ENCODE measurements around the gene TARDBP. TPM values are rescaled to one million over a fixed set of nuclear protein-coding genes. Genes with fewer than 3 reads are reported as not detected.
A peak's percentile ranks its signal among the peaks of the same experiment; 100 is the strongest.

TARDBP gene
- total and polyA plus RNA-seq, 9 of the 15 experiments (the other 6 are each of a cell fraction or from before 2014, with no cell fraction given) = 122 to 515 (median 243) TPM

- intact Hi-C loops (cut with micrococcal nuclease) = loop anchor here (10.0 kb wide), 2 partner anchors 303 to 693 kb away; no protein-coding TSS in a partner anchor
- Histone ChIP-seq H3K36me3 (ENCODE audit: control insufficient read depth, insufficient read depth, low read length) (peaks cover 7% of the 10 kb centered on the region; the same call in 1 of the 3 replicates), H3K9me1 (ENCODE audit: control insufficient read depth, insufficient read depth, low read length) (no peaks in the 10 kb centered on the region), H3K4me2 (ENCODE audit: insufficient read depth, low read length) (no peak overlapping the region), H4K20me1 (replicated peaks; ENCODE audit: control insufficient read depth, insufficient read depth, low read length) (no peaks in the 10 kb centered on the region), H3K9ac (ENCODE audit: insufficient read depth in 1 of 2, low read depth in 2 of 2, low read length in 2 of 2) (no peak overlapping the region), H3K79me2 (ENCODE audit: control insufficient read depth, insufficient read depth, low read length) (no peaks in the 10 kb centered on the region), H3K4me1 (replicated peaks in 1 of 2; ENCODE audit: control insufficient read depth in 2 of 2, insufficient read depth in 2 of 2, low read length in 2 of 2) (no peaks in the 10 kb centered on the region), H2AFZ (ENCODE audit: low read depth, low read length) (no peak overlapping the region), H3K4me3 (no peak overlapping the region), H3K27ac (ENCODE audit: extremely low read depth, low read depth, low read length) (no peak overlapping the region), H3K9me3 (replicated peaks; ENCODE audit: control insufficient read depth, insufficient read depth, low read depth, low read length) (no peaks in the 10 kb centered on the region), H3K27me3 (ENCODE audit: control insufficient read depth in 2 of 2, insufficient read depth in 2 of 2, low read length in 2 of 2) (peaks cover 8 to 17% of the 10 kb centered on the region in 2 experiments)
- ChIA-PET POLR2A (interaction anchor here (0.6 to 2.6 kb wide), 6 partner anchors 10 to 632 kb away, joined by 3 to 17 read pairs (median 4); partner anchors contain the start of gene FBXO6), CTCF (ENCODE audit: low intra/inter-chr PET ratio) (no interaction called here)
- in situ Hi-C loops (cut with MboI) = loop anchor here (5.0 kb wide), 1 partner anchor 606 kb away; no protein-coding TSS in a partner anchor
- WGBS (ENCODE audit: insufficient coverage, low coverage, missing lambda C conversion rate) = 49% methylated on average over 10 of the region's 10 CpGs
- no peak for FAIRE-seq
- peak; percentile 72 for TF ChIP-seq ZNF121 (CRISPR knock-in tag; conservative IDR thresholded peaks at IDR 0.05)
- no peak for TF ChIP-seq POLR2G (IDR thresholded peaks at IDR 0.05; ENCODE audit: low read depth, low read length)
- TF ChIP-seq BHLHE40 (IDR thresholded peaks at IDR 0.05; ENCODE audit: low read length) = peak; percentile 26; the same call in 1 of the 2 replicates
- TF ChIP-seq RBM25 (IDR thresholded peaks at IDR 0.05; ENCODE audit: low read depth, low read length, severe bottlenecking) = peak; percentile 20
- BruUV-seq (replicated peaks) = no TSS peak
- DNase-seq (ENCODE audit: extremely low read depth in 1 of 4, low spot score in 3 of 4) = no peak
- no peak; the same call in 2 of the 3 replicates for ATAC-seq
These were observed 19.3 kb downstream of the TARDBP start for GRCh38 chr1:11031624-11032262.

All from K562 (cell line).